HG02610 (cell line): ENCODE results near the gene NAALADL1.

ENCODE experiments used
- ATAC-seq: cut with Tn5 transposase; IDR thresholded peaks from one replicate; pipeline ENCODE4 v1.9.1; 2021; ENCODE audit warnings: mild to moderate bottlenecking, moderate library complexity; ENCODE audit not compliant: unreplicated experiment

The NAALADL1 gene

GRCh38 chr11:65058419-65059054, at the start of gene NAALADL1:
NAALADL1 (minus strand) TSS chr11:65058553; CDS start chr11:65058521, 32 bp downstream.
- no peak for ATAC-seq

- ATAC-seq = no peak
Observed at GRCh38 chr11:65107751-65108468, 49.6 kb upstream of the NAALADL1 start.

GRCh38 chr11:65107078-65107477, 48.7 kb upstream of the NAALADL1 start:
- no peak for ATAC-seq

- ATAC-seq = no peak
Observed at GRCh38 chr11:65104628-65105027, 46.3 kb upstream of the NAALADL1 start.

GRCh38 chr11:65103476-65103875, 45.1 kb upstream of the NAALADL1 start:
- no peak for ATAC-seq

GRCh38 chr11:65102142-65103095, 44.1 kb upstream of the NAALADL1 start:
- no peak for ATAC-seq

GRCh38 chr11:65100674-65101350, 42.5 kb upstream of the NAALADL1 start:
- ATAC-seq = no peak

- ATAC-seq = no peak
Observed at GRCh38 chr11:65096926-65097325, 38.6 kb upstream of the NAALADL1 start.

- peak; percentile 71 for ATAC-seq
Observed at GRCh38 chr11:65095974-65096806, 37.8 kb upstream of the NAALADL1 start, which contains the start of gene VPS51. VPS51 (plus strand) TSS chr11:65096214; CDS start chr11:65096251, 37 bp downstream.

- ATAC-seq = no peak
Observed at GRCh38 chr11:65095427-65095826, 37.1 kb upstream of the NAALADL1 start.

- no peak for ATAC-seq
Observed at GRCh38 chr11:65090628-65091027, 32.3 kb upstream of the NAALADL1 start.

- no peak for ATAC-seq
Observed at GRCh38 chr11:65089621-65090020, 31.3 kb upstream of the NAALADL1 start.

GRCh38 chr11:65087827-65088226, 29.5 kb upstream of the NAALADL1 start:
- ATAC-seq = no peak

GRCh38 chr11:65087216-65087615, 28.9 kb upstream of the NAALADL1 start:
- ATAC-seq = no peak

GRCh38 chr11:65086809-65087208, 28.5 kb upstream of the NAALADL1 start:
- no peak for ATAC-seq

- no peak for ATAC-seq
Observed at GRCh38 chr11:65085446-65085845, 27.1 kb upstream of the NAALADL1 start.

GRCh38 chr11:65084598-65085375, 26.4 kb upstream of the NAALADL1 start:
- ATAC-seq = no peak

- peak; percentile 71 for ATAC-seq
Observed at GRCh38 chr11:65083834-65084597, 25.7 kb upstream of the NAALADL1 start, which contains the start of the genes CDCA5 and ZFPL1. CDCA5 (minus strand) TSS chr11:65084040; CDS start chr11:65083978, 62 bp downstream. ZFPL1 (plus strand) TSS chr11:65084222; CDS start chr11:65084699, 477 bp downstream.
